Measurements from ENCODE around the gene MTMR1. TPM values are rescaled to one million over a fixed set of nuclear protein-coding genes. Genes with fewer than 3 reads are reported as not detected.
A peak's percentile ranks its signal among the peaks of the same experiment; 100 is the strongest.

MTMR1 gene
- total RNA-seq, 1 experiment from 2014 or later = 15.6 TPM

GRCh38 chrX:150676221-150676620, 17.0 kb upstream of the MTMR1 start (continued):
- TF ChIP-seq ATF1 (CRISPR knock-in tag; IDR thresholded peaks at IDR 0.05) = no peak

GRCh38 chrX:150680974-150681373, 12.2 kb upstream of the MTMR1 start:
- H3K36me3 Mint-ChIP-seq = no peaks in the 10 kb centered on the region
- no peak overlapping the region for H3K4me3 Mint-ChIP-seq
- H3K27me3 Mint-ChIP-seq (ENCODE audit: low read depth) = no peaks in the 10 kb centered on the region
- ChIA-PET CTCF (interaction anchor here (0.7 to 2.0 kb wide), 5 partner anchors 114 to 535 kb away, joined by 3 to 9 read pairs (median 3); no protein-coding TSS in a partner anchor), POLR2A (no interaction called here)
- H3K4me1 Mint-ChIP-seq = no peaks in the 10 kb centered on the region
- peak; percentile 90 for ATAC-seq
- H3K27ac Mint-ChIP-seq = no peak overlapping the region
- TF ChIP-seq E2F5 (CRISPR knock-in tag; IDR thresholded peaks at IDR 0.05) (no peak), CTCF (IDR thresholded peaks at IDR 0.05) (0 out of 2 replicates have a peak, but pooled peaks have one; percentile 12), ATF6 (CRISPR knock-in tag; IDR thresholded peaks at IDR 0.05) (no peak), NFE2L1 (CRISPR knock-in tag; IDR thresholded peaks at IDR 0.05) (no peak), TP53 (CRISPR knock-in tag; IDR thresholded peaks at IDR 0.05) (no peak)
- peaks cover 6% of the 10 kb centered on the region; the same call in 1 of the 2 replicates for H3K9me3 Mint-ChIP-seq
- no peak for DNase-seq (ENCODE audit: low spot score)

GRCh38 chrX:150683112-150683511, 10.1 kb upstream of the MTMR1 start:
- Mint-ChIP-seq H3K4me3 (no peak overlapping the region), H3K36me3 (no peaks in the 10 kb centered on the region), H3K4me1 (peaks cover 6% of the 10 kb centered on the region), H3K9me3 (no peaks in the 10 kb centered on the region), H3K27ac (no peak overlapping the region), H3K27me3 (ENCODE audit: low read depth) (no peaks in the 10 kb centered on the region)
- no peak for DNase-seq (ENCODE audit: low spot score)
- no peak for ATAC-seq
- ChIA-PET CTCF (interaction anchor here (0.6 to 1.6 kb wide), 18 partner anchors 10 to 744 kb away, joined by 3 to 14 read pairs (median 4); partner anchors contain the start of genes EOLA2 and MTMR1), POLR2A (no interaction called here)
- no peak for TF ChIP-seq CREM (CRISPR knock-in tag; IDR thresholded peaks at IDR 0.05)

- Mint-ChIP-seq H3K4me3 (no peak overlapping the region), H3K36me3 (no peaks in the 10 kb centered on the region), H3K4me1 (peaks cover 11% of the 10 kb centered on the region), H3K27me3 (ENCODE audit: low read depth) (no peaks in the 10 kb centered on the region), H3K27ac (no peak overlapping the region), H3K9me3 (peaks cover 4% of the 10 kb centered on the region)
- ATAC-seq = peak; percentile 59
- no peak for DNase-seq (ENCODE audit: low spot score)
- no peak for TF ChIP-seq ZNF281 (CRISPR knock-in tag; IDR thresholded peaks at IDR 0.05)
- no peak for TF ChIP-seq ZNF219 (CRISPR knock-in tag; IDR thresholded peaks at IDR 0.05; ENCODE audit: borderline replicate concordance)
- TF ChIP-seq CTCF (IDR thresholded peaks at IDR 0.05) = 0 out of 2 replicates have a peak, but pooled peaks have one; percentile 15
- no peak for TF ChIP-seq FOXJ3 (CRISPR knock-in tag; IDR thresholded peaks at IDR 0.05; ENCODE audit: borderline replicate concordance)
- no peak for TF ChIP-seq AR (CRISPR knock-in tag; IDR thresholded peaks at IDR 0.05)
- CTCF ChIA-PET = interaction anchor here (0.6 to 1.6 kb wide), 18 partner anchors 9 to 745 kb away, joined by 3 to 14 read pairs (median 4); partner anchors contain the start of genes EOLA2 and MTMR1
- POLR2A ChIA-PET = no interaction called here
Measured at GRCh38 chrX:150683536-150684146, 9.6 kb upstream of the MTMR1 start.

Data from WTC11 (cell line).